GM19351 (cell line): ENCODE results near the gene HRH1.
"Not testable (repeated sequence)": the region's sequence is repeated elsewhere in the genome, so short reads cannot be mapped to it uniquely, and the experiment has no call there.

Experiments used
- ATAC-seq: cut with Tn5 transposase; IDR thresholded peaks from one replicate; pipeline ENCODE4 v1.9.1; 2021; ENCODE audit warnings: mild to moderate bottlenecking, moderate library complexity; ENCODE audit not compliant: unreplicated experiment

HRH1 gene

DNA sequence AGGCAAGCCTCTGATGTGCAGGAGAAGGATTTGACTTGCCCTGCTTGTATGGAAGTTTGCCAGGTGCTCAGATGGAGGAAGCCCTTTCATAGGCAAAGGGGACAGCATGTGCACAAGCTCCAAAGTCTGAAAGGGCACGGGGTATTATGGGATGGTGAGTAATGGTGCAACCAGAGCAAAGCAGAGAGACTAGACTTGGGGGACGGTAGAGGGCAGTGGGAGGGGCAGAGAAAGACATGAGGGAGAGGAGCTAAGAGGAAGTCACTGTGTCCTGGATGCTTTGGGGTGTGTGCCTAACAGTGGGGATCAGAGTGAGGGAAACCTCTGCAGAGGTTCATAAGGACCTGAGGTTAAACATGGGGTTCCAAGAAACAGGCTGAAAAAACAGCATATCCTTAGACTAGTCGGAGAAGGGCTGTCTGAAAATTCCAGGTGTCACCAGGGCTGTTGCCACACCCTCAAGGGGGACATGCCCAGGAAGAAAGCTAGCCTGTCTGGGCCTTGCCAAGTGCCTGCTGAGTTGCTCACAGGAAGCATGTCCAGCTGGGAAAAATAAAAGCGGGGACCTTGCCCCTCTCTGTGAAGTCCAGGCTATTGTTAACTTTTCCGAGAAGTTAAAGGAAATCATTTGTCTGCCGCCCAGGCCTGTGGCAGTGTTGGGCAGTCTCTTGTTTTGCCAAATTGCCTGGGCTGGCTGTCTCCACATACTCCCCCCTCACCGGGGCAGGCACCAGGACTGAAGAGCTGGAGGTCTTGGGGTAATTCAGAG lies 47.1 kb downstream of the HRH1 start:
- no peak for ATAC-seq

DNA sequence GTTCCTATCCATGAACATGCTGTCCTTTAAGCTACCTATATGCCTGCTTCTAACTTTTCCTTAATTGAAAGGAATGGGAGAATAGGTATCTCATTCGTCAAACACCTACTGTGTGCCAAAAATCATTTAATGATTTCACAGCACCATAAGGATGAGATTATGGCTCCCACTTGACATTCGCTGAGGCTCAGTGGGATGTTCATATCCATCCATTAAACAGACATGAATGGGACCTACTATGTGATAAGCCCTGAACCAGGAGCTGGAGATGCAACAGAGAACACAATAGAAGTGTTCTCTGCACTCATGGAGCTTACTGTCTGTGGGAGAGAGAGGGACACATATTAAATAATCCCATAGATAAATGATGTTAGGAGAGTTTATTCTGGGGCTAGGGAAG lies 49.7 kb downstream of the HRH1 start:
- no peak for ATAC-seq

DNA sequence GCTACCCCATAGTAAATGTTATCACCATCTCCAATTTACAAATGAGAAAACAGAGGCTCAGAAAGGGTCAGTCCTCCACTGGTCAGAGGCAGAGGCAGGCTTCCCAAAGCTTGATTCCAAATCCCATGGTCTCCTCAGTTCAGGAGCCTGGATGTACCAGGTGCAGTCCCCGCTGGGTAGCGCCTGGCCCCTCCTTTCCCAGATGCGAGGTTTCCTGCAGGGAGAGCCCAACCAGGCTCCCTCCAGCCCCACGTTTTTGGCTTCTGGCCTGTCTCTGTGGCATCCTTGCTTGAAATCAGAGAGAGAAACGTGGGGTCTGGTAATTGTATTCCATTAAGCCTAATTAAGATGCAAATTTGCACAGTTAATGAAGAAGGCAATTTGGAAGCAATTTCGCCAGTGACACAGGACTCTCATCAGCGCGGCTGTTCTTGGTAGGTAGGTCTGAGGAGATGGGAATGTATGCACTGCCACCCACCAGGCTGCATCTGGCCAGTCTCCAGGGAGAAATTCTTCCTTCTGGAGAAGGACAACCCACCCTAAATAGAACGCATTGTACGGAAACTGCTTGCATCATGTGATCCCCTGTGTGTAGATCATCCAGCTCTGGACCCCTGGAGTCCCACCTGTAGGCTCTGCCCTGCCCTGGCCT lies 50.5 kb downstream of the HRH1 start:
- ATAC-seq: no peak

DNA sequence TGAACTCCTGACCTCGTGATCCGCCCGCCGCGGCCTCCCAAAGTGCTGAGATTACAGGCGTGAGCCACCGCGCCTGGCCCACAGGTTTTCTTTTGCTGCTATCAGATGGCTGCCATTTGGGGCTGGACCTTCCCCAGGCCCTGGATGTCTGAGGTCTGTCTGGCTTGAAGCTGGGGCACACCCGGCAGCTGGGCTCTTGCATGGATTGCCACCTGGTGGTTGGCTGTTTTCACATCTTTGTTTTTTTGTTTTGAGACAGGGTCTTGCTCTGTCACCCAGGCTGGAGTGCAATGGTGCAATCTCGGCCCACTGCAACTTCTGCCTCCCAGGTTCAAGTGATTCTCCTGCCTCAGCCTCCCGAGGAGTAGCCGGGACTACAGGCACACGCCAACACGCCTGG lies 51.6 kb downstream of the HRH1 start:
- not testable (repeated sequence) for ATAC-seq

DNA sequence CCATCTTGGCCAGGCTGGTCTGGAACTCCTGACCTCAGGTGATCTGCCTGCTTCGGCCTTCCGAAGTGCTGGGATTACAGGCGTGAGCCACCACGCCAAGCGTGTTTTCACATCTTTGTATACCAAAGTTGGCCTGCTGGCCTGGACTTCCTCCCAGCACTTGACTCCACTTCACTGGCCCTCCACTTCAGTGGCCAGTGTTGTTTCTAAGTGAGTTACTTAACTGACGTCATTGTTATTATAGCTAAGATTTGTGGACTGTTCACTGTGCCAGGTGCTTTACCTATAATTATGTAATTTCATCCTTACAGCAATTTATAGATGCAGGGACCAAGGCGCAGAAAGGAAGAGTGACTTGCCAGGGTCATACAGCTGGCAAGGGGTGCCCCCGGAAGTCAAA lies 52.0 kb downstream of the HRH1 start:
- ATAC-seq: no peak

DNA sequence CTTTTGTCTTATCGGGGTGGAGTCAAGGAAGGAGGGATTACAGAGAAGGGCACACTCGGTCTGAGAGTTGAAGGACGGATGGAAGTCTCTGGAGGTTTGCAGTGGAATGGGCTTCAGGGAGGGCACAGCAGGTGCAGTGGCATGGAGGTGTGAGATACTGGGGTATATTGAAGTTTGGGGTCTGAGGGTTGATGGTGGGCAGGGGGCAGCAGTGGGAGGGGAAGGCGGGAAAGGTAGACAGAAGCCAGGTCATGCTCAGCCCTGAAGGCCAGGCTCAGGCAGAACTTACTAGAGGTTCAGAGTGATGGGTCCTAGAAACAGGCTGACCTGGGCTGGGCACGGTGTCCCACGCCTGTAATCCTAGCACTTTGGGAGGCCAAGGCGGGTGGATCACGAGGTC lies 52.7 kb downstream of the HRH1 start:
- ATAC-seq: no peak

DNA sequence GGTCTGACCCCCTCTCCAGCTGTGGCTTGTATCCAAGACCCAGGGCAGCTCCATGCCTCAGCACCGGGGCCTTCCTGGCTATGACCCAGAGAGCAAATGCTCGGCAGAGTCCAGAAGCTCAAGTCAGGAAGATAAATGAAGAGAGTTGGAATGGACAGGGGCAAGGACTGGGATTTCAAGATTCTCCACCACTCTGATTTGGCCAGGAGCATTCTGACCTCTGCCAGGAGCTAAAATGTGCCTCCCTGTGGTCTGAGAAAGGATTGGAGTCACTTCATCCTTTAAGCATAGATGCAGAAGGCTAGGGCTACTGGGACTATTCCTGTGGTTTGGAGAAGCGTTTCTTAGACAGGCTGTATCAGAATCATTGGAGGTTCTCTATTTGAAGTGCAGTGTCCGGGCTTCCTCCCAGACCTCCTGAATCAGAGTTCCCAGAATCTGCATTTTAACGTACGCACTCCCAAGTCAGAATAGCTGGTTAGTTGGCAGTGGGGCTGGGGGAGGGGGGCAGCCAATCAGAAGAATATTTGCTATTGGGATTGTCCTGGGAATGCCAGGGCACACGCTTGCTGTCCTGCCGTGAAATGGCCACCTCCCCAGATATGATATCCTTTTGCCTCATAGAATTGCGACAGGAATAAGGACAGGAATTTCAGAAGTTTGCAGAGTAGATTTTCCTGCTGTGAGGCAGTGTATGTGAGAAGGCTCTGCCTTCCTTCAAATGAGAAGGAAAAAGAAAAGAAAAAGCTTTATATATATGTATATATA lies 57.4 kb downstream of the HRH1 start:
- no peak for ATAC-seq

DNA sequence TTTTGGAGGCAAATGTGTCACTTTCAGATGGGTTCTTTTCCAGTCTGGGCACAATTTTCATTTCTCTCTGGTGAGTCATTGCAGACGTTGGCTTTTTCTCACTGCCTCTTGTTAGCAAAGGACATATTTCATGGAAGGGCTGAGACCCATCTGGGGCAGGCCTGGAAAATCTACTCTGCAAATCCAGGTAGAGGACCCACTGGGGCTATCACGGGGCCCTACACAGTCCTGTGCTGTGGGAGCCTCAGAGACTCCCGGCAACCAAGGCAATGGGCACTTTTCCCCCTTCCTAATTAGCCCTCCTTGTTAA lies 58.0 kb downstream of the HRH1 start:
- ATAC-seq: no peak

DNA sequence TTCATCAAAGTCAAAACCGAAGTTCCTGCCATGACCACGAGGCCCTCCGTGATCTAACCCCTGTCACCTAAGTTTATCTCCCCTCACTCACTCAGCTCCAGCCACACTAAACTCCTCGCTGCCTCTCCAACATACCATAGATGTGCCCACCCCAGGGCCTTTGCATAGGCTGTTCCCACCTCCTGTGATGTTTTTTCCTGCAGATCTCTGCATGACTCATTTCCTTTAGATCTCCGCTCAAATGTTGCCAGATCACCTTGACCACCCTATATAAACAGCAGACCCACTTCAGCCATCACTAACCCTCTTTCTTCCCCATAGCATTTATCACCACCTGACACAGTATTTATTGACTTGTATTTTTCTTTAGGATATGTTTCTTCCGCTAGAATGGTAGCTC lies 58.5 kb downstream of the HRH1 start:
- ATAC-seq: no peak

DNA sequence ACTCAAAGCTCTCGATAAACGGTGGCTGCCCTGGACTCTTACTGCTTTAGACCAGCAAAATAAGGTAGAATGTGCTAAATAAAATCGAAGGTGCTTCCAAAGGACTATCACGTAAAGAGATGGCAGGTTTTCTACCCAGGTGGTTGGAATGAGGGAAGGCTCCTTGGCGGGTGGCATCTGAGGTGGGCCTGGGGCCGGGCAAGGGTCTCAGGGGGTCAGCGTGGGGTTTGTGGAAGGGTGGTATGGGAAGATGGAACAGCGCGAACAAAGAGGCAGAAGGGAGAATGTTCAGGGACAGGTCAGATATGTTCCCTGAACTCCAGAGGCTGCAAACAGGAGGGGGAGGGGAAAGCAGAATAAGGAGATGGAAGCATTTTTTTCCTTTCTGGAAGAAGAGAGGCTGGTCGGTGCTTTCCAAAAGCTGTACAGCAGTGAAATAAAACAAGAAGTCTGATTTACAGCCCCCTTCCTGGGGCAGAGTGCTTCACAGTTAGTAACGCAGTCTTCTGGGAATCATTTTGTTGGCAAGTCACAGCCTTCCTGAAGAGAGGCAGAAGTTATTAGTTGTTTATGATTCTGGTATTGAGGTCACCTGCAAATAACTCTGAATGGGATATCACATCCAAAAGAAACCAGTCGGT lies 59.6 kb downstream of the HRH1 start:
- ATAC-seq: no peak

DNA sequence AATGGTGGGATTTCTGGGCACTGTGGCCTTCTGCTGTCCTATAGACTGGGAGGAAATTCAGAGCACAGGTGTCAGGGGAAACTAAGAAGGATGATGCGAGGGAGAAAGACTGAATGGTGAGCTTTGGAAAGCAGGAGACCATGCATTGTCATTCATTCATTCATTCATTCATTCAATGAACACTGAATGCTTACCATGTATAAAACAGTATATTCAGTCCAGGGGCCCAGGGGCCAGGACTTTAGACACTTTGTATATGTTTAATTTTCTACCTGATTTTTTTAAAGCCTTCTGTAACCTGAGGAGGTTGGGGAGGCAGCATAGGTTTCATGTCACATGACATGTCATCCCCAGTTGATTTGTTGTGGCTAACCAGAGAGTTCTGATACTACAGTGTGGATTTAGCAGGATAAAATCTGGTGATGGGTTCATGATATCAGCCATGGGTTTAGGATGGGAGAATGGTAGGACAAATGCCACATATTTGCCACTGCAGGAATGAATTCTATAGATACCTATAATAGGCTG lies 60.2 kb downstream of the HRH1 start:
- no peak for ATAC-seq

DNA sequence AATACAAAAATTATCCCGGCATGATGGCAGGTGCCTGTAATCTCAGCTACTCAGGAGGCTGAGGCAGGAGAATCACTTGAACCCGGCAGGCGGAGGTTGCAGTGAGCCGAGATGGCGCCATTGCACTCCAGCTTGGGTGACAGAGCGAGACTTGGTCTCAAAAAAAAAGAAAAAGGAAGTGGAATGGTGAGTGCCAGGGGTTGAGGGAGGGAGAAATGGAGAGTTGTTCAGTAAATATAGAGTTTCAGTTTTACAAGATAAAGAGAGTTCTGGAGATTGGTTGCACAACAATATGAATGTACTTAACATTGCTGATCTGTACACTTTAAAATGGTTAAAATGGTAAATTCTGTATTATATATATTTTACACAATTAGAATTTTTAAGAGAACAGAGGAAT lies 63.1 kb downstream of the HRH1 start:
- ATAC-seq: not testable (repeated sequence)

DNA sequence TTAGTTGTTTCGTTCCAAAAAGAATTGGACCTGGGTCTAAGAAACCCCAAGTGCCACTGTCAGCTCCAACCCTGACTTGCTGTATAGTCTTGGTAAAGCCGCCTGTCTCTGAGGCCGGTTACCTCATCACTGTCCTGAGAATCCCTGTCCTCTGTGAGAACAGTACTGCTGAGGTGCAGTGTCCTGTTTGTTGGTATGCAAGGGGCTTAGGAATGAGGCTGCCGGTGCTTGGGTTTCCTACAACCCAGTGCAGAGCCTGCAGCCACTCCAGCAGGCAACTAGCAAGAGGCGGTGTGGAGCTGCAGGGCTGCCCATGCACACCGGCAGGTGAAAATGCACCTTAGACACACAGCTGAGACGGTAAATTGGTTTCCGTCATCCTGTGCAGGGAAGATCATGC lies 65.9 kb downstream of the HRH1 start:
- no peak for ATAC-seq

DNA sequence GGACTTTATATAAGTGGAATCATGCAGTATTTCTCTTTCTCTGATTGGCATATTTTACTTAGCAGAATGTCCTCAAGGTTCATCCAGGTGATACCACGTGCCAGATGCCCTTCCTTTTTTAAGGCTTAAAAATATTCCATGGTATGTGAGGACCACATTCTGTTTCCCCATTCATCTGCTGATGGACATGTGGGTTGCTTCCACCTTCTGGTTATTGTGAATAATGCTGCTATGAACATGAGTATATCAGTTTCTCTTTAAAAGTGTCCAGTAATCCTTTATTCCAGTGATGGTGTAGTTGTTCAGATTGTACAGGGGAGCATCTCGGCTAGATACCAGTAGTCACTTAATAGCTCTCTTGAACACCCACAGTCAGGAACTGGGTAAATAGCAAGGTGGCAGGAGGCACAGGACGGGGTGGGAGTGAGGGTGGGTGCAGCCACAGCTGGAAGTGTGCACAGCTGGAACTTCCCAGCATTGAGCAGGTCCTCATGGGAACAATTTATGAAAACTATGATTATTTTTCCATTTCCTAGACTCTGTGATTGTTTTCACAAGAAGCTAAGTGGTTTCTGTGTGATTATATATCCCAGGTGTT lies 67.6 kb downstream of the HRH1 start:
- ATAC-seq: no peak

DNA sequence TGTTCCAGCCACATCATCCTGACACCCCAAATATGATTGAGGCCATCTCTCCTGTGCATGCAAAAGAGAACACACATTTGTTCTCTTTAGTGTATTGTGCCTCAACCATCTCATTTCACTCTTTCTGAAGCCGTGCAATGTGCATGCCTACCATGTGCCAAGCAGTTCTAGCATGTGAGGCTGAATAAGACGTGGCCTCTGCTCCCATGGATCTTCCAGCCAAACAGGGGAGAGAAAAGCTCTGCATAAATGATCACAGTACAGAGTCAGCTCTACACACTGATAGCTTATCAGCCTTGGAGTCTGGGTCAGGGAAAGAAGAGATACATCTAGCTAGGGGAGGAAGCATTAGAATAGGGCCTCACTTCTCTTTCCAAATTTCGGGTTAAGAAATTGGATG lies 69.7 kb downstream of the HRH1 start:
- ATAC-seq: no peak

DNA sequence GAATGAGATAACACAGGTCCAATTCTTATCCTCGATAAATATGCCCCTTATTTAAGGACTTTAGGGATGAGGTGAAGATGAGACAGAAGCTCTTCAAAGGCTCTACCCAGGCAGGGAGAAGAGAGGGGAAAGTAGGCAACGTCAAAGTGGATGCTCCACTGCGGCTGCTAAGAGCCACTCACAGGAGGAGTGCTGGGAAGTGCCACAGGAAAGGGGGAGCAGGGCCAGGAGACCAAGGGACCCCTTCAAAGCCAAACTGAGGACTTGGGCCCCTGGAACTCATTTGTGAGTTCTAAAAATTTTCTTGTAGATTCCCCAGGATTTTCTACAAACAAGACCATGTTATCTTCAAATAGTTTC lies 70.6 kb downstream of the HRH1 start:
- ATAC-seq: no peak

DNA sequence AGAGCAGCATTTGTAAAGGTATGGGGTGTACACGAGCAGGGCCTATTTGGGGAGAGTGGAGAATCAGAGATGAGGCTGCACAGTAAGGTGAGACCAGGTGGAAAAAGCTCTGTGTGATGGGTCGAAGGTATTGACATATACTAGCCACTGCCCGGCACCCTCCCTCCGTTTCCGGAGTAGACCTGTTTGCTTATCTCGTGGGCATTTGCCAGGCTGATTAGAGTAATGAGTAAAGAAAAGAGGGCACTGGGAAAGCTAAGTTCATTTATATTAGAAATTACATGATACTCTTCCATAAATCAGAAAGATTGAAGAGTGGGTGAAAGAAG lies 71.7 kb downstream of the HRH1 start:
- no peak for ATAC-seq

DNA sequence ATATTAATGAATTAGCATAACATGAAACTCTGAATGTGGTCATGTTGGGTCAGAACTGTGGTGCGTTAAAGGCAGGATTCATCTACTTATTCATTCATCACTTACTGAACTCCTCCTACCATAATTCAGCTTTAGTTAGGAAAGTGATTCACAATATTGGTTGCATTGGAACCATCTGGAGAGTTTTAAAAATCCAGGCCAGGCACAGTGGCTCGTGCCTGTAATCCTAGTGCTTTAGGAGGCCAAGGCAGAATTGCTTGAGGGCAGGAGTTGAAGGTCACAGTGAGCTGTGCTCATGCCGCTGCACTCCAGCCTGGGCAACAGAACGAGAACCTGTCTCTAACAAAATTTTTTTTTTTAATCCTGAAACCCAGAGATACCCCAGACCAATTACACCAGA lies 73.7 kb downstream of the HRH1 start:
- ATAC-seq: no peak

DNA sequence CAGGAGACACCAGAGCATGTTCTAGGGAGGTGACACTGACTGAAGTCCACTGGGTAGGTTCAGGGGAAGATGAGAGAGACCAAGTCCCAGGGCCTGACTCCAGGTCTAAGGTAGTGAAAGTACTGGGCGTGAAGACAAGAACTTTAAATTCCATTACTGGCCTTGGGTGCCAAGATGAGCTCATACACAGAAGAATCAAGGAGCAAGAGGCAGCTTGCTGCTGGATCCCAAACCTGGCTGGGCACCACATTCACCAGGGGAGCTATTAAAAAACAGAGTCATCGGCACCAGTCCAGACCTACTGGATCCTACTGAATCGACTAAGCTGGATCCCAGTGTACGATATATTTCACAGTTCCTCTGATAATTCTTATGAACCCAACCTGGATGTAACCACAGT lies 75.8 kb downstream of the HRH1 start:
- ATAC-seq: no peak

DNA sequence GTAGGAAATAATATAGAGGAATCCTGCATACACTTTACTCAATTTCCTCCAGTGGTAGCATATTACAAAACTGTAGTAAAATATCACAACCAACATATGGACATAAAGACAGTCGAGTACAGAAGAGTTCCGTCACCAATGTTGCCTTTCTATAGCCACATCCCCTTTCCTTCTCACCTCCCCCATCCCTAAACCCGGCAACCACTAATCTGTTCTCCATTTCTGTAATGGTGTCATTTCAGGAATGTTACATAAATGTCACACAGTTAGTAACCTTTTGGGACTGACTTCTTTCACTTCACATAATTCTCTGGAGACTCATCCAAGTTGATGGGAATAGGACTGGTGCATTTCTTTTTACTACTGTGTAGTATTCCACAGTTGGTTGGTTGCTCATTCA lies 76.5 kb downstream of the HRH1 start:
- ATAC-seq: no peak

DNA sequence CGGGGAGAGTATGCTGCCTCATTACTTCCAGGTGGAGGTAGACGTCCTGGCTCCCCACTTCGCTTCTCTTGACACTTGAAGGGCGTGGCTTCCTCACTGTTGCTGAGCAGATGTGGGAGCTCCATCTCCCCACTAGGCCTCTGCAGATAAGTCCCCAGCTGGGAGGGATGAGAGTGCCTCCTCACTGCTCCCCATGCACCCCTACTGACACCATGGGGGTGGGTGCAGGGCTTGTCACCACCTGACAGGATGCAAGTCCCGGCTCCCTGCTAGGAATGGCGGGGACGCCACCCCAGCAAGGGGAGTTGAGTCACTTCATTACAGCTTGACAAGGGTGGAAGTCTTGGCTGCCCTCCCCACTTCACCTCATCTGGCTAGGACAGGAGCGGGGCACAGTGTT lies 81.1 kb downstream of the HRH1 start:
- ATAC-seq: no peak
